ENCODE data around the gene CCDC71. TPM values are rescaled to one million over a fixed set of nuclear protein-coding genes. Genes with fewer than 3 reads are reported as not detected.

Gene CCDC71
- total RNA-seq, 5 donors from 2014 or later (not counting 1 experiment from before 2014, with no cell fraction given) = 20.4 to 37.0 (median 35.8) TPM

DNA sequence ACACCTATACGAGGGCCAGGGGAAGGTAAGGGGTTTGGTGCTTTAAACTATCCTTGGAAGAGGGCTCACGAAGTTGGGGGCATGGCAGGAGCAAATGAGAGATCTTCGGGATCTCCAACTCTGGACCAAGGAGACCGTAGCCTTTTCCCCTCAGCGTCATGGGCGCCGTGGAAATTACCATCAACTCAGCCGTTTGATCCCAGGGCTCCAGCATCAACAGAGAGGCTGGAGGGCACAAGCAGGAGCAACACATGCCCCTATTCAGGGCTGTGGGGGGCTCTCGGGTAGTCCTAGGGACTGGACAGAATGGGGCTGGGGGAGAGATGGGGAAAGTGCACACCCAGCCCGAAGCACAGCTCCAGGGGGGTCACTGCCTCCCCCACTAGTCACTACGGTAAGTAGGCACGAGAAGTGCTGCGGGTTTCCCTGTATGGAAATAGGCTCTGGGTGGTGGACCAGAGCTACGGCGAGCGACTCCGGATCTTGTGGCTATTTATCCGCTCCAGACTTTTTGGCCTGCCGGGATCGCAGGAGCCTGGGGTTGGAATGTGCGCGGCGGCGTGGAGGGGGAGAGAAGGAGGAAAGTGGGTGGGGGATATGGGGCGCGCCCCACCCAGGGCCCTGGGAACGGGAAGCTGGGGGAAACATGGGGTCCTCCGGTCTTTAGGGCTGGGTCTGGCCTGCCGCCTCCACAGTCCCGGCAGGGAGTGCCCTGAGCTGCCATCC lies 32.7 kb downstream of the CCDC71 start:
- Mint-ChIP-seq H3K9me3 (no peaks in the 10 kb centered on the region), H3K36me3 (no peaks in the 10 kb centered on the region), H3K27me3 (peaks cover 8 to 40% of the 10 kb centered on the region in 2 donors), H3K27ac (peak overlapping the region in 1 of 2 donors; percentile 23), H3K4me3 (peak overlapping the region in 1 of 3 donors; percentile 44), H3K4me1 (peaks cover 0 to 4% (median 2%) of the 10 kb centered on the region in 3 donors)
- ChIA-PET CTCF (interaction anchor here in 1 of 2 donors (0.6 kb wide), 1 partner anchor 39 kb away, joined by 3 read pairs; no protein-coding TSS in a partner anchor), POLR2A (no interaction called here)
- Histone ChIP-seq H3K27ac (ENCODE audit: low read length) (no peak overlapping the region), H3K27me3 (replicated peaks in 1 of 2; ENCODE audit: control insufficient read depth in 2 of 2, extremely low read depth in 1 of 2, insufficient read depth in 2 of 2, low read length in 1 of 2) (peaks cover 0 to 57% of the 10 kb centered on the region in 2 experiments), H3K9me3 (no peaks in the 10 kb centered on the region), H3K36me3 (ENCODE audit: control insufficient read depth in 2 of 2, extremely low read depth in 1 of 2, insufficient read depth in 1 of 2, low read length in 1 of 2) (no peaks in the 10 kb centered on the region), H3K4me1 (ENCODE audit: control insufficient read depth in 1 of 2, extremely low read depth in 1 of 2, insufficient read depth in 2 of 2, low read length in 2 of 2) (peaks cover 0 to 6% of the 10 kb centered on the region in 2 experiments), H3K4me3 (ENCODE audit: control insufficient read depth in 1 of 2, extremely low read depth in 1 of 2, low read length in 1 of 2) (no peak overlapping the region)
- 17% methylated on average over 23 of the region's 30 CpGs for WGBS (ENCODE audit: insufficient coverage)
- no peak for ATAC-seq (replicated peaks in 1 of 4)
- no peak for DNase-seq

DNA sequence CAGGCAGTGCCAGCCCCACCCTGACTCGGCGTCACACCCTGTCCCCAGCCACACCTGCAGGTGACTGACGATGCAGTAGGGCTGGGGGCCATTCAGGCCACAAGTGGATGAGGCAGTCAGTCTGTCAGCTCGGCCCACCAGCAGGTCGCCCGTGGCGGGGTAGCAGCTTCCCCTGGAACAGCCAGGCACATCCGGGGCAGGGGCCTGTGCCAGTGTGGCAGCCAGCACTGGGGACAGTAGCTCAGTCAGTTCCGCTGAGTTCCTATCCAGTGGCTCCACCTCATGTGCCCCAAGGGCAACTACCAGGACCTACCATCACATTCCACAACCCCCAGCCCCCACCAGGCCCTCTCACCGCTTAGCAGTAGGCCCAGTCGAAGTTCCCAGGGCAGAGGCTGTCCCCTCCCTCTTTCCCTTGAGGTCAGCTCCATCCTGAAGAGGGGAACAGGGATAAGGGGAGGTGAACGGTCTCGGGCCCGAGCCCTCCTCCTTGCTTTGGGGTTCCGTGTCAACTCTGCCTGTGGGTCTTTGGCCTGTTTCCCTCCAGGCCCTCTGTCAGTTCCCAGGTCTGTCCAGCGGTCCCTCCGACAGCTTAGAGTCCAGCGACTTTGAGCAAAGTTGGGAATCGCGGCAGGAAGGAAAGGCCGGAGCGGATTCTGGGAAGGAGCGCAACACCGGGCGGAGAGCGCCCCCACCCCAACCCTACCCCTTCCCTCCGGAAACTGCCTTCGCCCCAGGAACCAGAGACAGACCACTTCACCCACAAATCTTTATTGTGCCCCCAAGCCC lies 33.5 kb downstream of the CCDC71 start, which contains the start of gene LAMB2:
LAMB2 (minus strand) TSS at position 614 of the 789 bp plus-strand sequence; CDS start at position 431, 183 bp downstream.
- peak within 1 kb of the TSS in 1 of 3 donors; percentile 44 for H3K4me3 Mint-ChIP-seq
- Histone ChIP-seq H3K4me3 (ENCODE audit: control insufficient read depth in 1 of 2, extremely low read depth in 1 of 2, low read length in 1 of 2) (no peak within 1 kb of the TSS), H3K27me3 (replicated peaks in 1 of 2; ENCODE audit: control insufficient read depth in 2 of 2, extremely low read depth in 1 of 2, insufficient read depth in 2 of 2, low read length in 1 of 2) (peaks cover 0 to 50% of the 10 kb centered on the region in 2 experiments), H3K9me3 (no peaks in the 10 kb centered on the region), H3K27ac (ENCODE audit: low read length) (no peak within 1 kb of the TSS), H3K4me1 (ENCODE audit: control insufficient read depth in 1 of 2, extremely low read depth in 1 of 2, insufficient read depth in 2 of 2, low read length in 2 of 2) (peaks cover 0 to 6% of the 10 kb centered on the region in 2 experiments), H3K36me3 (ENCODE audit: control insufficient read depth in 2 of 2, extremely low read depth in 1 of 2, insufficient read depth in 1 of 2, low read length in 1 of 2) (no peaks in the 10 kb centered on the region)
- ChIA-PET CTCF (interaction anchor here (0.6 to 1.0 kb wide), 2 partner anchors 38 to 145 kb away, joined by 3 read pairs; no protein-coding TSS in a partner anchor), POLR2A (no interaction called here)
- ATAC-seq (replicated peaks in 1 of 4) (peak in 1 of 4 experiments; percentile 53), DNase-seq (peak in 1 of 35 experiments; percentile 6)
- H3K4me1 Mint-ChIP-seq = peaks cover 0 to 4% (median 2%) of the 10 kb centered on the region in 3 donors
- H3K27ac Mint-ChIP-seq = peak within 1 kb of the TSS in 1 of 2 donors; percentile 23
- 72% methylated on average over 16 of the region's 28 CpGs for WGBS (ENCODE audit: insufficient coverage)
- peaks cover 6 to 38% of the 10 kb centered on the region in 2 donors for H3K27me3 Mint-ChIP-seq
- H3K9me3 Mint-ChIP-seq = no peaks in the 10 kb centered on the region
- no peaks in the 10 kb centered on the region for H3K36me3 Mint-ChIP-seq

DNA sequence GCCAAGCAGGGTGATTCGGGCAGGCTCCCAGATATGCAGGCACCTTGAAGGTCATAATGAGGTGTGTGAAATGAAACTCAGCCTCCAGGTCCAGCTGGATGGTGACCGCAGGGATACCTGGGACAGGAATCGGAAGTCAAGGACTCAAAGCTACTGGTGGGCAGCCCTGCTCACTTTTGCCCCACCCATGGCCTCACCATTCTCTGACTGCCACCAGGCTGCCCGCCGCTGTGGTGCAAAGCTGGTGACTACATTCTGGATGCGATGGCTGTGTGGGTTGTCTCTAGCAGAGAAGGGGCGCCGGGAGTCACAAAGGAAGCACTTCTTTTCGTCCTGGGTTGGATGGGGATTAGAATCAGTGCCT lies 34.1 kb downstream of the CCDC71 start:
- Mint-ChIP-seq H3K9me3 (no peaks in the 10 kb centered on the region), H3K27ac (no peak overlapping the region), H3K27me3 (peaks cover 4 to 35% of the 10 kb centered on the region in 2 donors), H3K4me1 (peaks cover 0 to 4% (median 2%) of the 10 kb centered on the region in 3 donors), H3K4me3 (no peak overlapping the region), H3K36me3 (no peaks in the 10 kb centered on the region)
- no peak for ATAC-seq (replicated peaks in 1 of 4)
- Histone ChIP-seq H3K36me3 (ENCODE audit: control insufficient read depth in 2 of 2, extremely low read depth in 1 of 2, insufficient read depth in 1 of 2, low read length in 1 of 2) (no peaks in the 10 kb centered on the region), H3K27me3 (replicated peaks in 1 of 2; ENCODE audit: control insufficient read depth in 2 of 2, extremely low read depth in 1 of 2, insufficient read depth in 2 of 2, low read length in 1 of 2) (peaks cover 0 to 46% of the 10 kb centered on the region in 2 experiments), H3K4me3 (ENCODE audit: control insufficient read depth in 1 of 2, extremely low read depth in 1 of 2, low read length in 1 of 2) (no peak overlapping the region), H3K27ac (ENCODE audit: low read length) (no peak overlapping the region), H3K9me3 (no peaks in the 10 kb centered on the region), H3K4me1 (ENCODE audit: control insufficient read depth in 1 of 2, extremely low read depth in 1 of 2, insufficient read depth in 2 of 2, low read length in 2 of 2) (peaks cover 0 to 6% of the 10 kb centered on the region in 2 experiments)
- DNase-seq = no peak
- 96% methylated on average over 5 of the region's 9 CpGs for WGBS (ENCODE audit: insufficient coverage)
- POLR2A ChIA-PET = no interaction called here
- CTCF ChIA-PET = interaction anchor here in 1 of 2 donors (1.0 kb wide), 1 partner anchor 144 kb away, joined by 3 read pairs; no protein-coding TSS in a partner anchor

DNA sequence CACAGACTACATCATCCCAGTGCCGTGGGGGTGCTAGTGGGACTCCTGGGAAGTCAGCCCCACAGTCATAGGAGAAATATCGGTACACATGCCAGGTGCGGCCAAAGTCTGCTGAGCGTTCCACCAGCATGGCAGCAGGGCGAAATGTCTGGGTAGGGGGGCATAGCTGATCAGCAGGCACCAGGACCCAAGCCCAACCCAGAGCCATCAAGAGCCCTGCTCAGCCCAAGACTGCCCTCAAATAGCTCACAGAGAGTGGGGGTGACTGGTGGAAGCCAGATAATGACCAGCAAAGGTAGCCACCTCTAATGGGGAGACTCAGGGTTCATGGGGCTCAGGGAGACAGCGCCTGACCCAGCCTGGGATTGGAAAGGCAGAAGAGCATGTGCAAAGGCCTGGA lies 34.6 kb downstream of the CCDC71 start:
- Histone ChIP-seq H3K4me1 (ENCODE audit: control insufficient read depth in 1 of 2, extremely low read depth in 1 of 2, insufficient read depth in 2 of 2, low read length in 2 of 2) (peaks cover 0 to 6% of the 10 kb centered on the region in 2 experiments), H3K27ac (ENCODE audit: low read length) (no peak overlapping the region), H3K36me3 (ENCODE audit: control insufficient read depth in 2 of 2, extremely low read depth in 1 of 2, insufficient read depth in 1 of 2, low read length in 1 of 2) (no peaks in the 10 kb centered on the region), H3K27me3 (replicated peaks in 1 of 2; ENCODE audit: control insufficient read depth in 2 of 2, extremely low read depth in 1 of 2, insufficient read depth in 2 of 2, low read length in 1 of 2) (peaks cover 0 to 46% of the 10 kb centered on the region in 2 experiments), H3K9me3 (no peaks in the 10 kb centered on the region), H3K4me3 (ENCODE audit: control insufficient read depth in 1 of 2, extremely low read depth in 1 of 2, low read length in 1 of 2) (no peak overlapping the region)
- ATAC-seq (replicated peaks in 1 of 4) (no peak), DNase-seq (no peak)
- ChIA-PET CTCF (interaction anchor here in 1 of 2 donors (1.0 kb wide), 1 partner anchor 144 kb away, joined by 3 read pairs; no protein-coding TSS in a partner anchor), POLR2A (no interaction called here)
- H3K4me3 Mint-ChIP-seq = no peak overlapping the region
- H3K27me3 Mint-ChIP-seq = peaks cover 4 to 35% of the 10 kb centered on the region in 2 donors
- WGBS (ENCODE audit: insufficient coverage) = 92% methylated on average over 1 of the region's 6 CpGs
- H3K9me3 Mint-ChIP-seq = no peaks in the 10 kb centered on the region
- H3K36me3 Mint-ChIP-seq = no peaks in the 10 kb centered on the region
- peaks cover 0 to 4% (median 2%) of the 10 kb centered on the region in 3 donors for H3K4me1 Mint-ChIP-seq
- no peak overlapping the region for H3K27ac Mint-ChIP-seq

DNA sequence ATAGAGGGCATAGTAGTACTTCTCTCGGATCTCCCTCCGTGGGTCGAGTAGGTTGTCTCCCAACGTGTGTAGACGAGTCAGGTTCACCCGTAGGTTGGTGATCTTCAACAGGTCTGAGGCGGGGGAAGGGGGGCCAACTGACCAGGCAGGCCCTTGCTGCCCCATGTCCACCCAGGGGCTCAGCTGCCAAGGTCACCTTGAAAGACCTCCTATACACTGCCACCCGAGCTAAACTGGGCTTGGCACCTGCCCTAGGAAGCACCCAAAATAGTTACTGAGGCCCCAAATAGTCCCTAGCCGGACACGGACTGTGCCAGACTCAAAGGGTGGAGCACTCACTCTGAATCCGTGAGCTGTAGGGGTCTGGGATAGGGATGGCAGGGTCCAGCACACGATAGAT lies 35.1 kb downstream of the CCDC71 start:
- H3K36me3 Mint-ChIP-seq = no peaks in the 10 kb centered on the region
- H3K36me3 ChIP-seq (ENCODE audit: control insufficient read depth in 2 of 2, extremely low read depth in 1 of 2, insufficient read depth in 1 of 2, low read length in 1 of 2) = no peaks in the 10 kb centered on the region
- H3K27ac ChIP-seq (ENCODE audit: low read length) = no peak overlapping the region
- H3K27ac Mint-ChIP-seq = no peak overlapping the region
- 90% methylated on average over 6 of the region's 12 CpGs for WGBS (ENCODE audit: insufficient coverage)
- peaks cover 4 to 34% of the 10 kb centered on the region in 2 donors for H3K27me3 Mint-ChIP-seq
- no peaks in the 10 kb centered on the region for H3K9me3 ChIP-seq
- peaks cover 0 to 45% of the 10 kb centered on the region in 2 experiments for H3K27me3 ChIP-seq (replicated peaks in 1 of 2; ENCODE audit: control insufficient read depth in 2 of 2, extremely low read depth in 1 of 2, insufficient read depth in 2 of 2, low read length in 1 of 2)
- DNase-seq = no peak
- CTCF ChIA-PET = no interaction called here
- ATAC-seq (replicated peaks in 1 of 4) = no peak
- no peak overlapping the region for H3K4me3 Mint-ChIP-seq
- H3K4me1 Mint-ChIP-seq = peaks cover 0 to 4% (median 2%) of the 10 kb centered on the region in 3 donors
- POLR2A ChIA-PET = no interaction called here
- no peaks in the 10 kb centered on the region for H3K9me3 Mint-ChIP-seq
- no peak overlapping the region for H3K4me3 ChIP-seq (ENCODE audit: control insufficient read depth in 1 of 2, extremely low read depth in 1 of 2, low read length in 1 of 2)
- H3K4me1 ChIP-seq (ENCODE audit: control insufficient read depth in 1 of 2, extremely low read depth in 1 of 2, insufficient read depth in 2 of 2, low read length in 2 of 2) = peaks cover 0 to 6% of the 10 kb centered on the region in 2 experiments

DNA sequence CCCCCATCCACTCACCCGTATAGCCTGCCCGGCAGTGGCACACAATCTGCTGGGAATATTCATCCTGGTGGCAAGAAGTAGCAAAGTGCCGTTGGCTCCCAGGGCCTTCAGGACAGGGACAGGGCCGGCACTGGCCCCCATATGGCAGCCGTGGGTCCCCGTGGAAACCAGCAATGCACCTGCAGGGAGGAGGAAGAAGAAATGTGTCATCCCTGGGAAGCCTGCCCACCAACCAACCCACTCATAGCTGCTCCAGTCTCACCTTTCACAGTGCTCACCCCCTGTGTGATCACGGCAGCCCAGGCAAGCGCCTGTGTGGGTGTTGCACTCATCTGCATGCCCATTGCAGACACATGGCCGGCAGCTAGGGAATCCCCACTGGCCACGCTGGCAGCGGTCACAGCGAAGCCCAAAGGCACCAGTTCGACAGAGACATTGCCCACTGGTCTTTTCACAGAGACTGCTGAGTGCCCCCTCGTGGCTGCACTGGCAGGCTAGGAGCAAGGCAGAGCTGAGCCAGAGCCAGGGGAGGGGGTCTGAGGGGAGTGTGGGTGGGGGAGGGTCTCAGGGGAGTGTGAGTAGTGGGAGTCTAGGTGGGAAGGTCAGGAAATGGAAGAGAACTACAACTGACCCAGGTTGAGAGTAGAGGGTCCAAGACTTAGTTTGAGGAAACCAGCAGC lies 41.0 kb downstream of the CCDC71 start:
- POLR2A ChIA-PET = interaction anchor here in 1 of 2 donors (0.6 kb wide), 1 partner anchor 1855 kb away, joined by 4 read pairs; no protein-coding TSS in a partner anchor
- Histone ChIP-seq H3K4me3 (ENCODE audit: control insufficient read depth in 1 of 2, extremely low read depth in 1 of 2, low read length in 1 of 2) (no peak overlapping the region), H3K27me3 (replicated peaks in 1 of 2; ENCODE audit: control insufficient read depth in 2 of 2, extremely low read depth in 1 of 2, insufficient read depth in 2 of 2, low read length in 1 of 2) (no peaks in the 10 kb centered on the region), H3K9me3 (no peaks in the 10 kb centered on the region), H3K36me3 (ENCODE audit: control insufficient read depth in 2 of 2, extremely low read depth in 1 of 2, insufficient read depth in 1 of 2, low read length in 1 of 2) (no peaks in the 10 kb centered on the region), H3K4me1 (ENCODE audit: control insufficient read depth in 1 of 2, extremely low read depth in 1 of 2, insufficient read depth in 2 of 2, low read length in 2 of 2) (peaks cover under 1 to 14% of the 10 kb centered on the region in 2 experiments), H3K27ac (ENCODE audit: low read length) (no peak overlapping the region)
- Mint-ChIP-seq H3K27me3 (no peaks in the 10 kb centered on the region), H3K4me3 (no peak overlapping the region), H3K36me3 (no peaks in the 10 kb centered on the region), H3K9me3 (no peaks in the 10 kb centered on the region), H3K27ac (no peak overlapping the region), H3K4me1 (peaks cover under 1 to 6% (median 4%) of the 10 kb centered on the region in 3 donors)
- ATAC-seq (replicated peaks in 1 of 4) = no peak
- WGBS (ENCODE audit: insufficient coverage) = 64% methylated on average over 8 of the region's 14 CpGs
- DNase-seq = no peak
- CTCF ChIA-PET = no interaction called here

Measured in T-cell (primary cell).